Measurements from ENCODE around the gene LMF2.
A peak's percentile ranks its signal among the peaks of the same experiment; 100 is the strongest.

The LMF2 gene

DNA sequence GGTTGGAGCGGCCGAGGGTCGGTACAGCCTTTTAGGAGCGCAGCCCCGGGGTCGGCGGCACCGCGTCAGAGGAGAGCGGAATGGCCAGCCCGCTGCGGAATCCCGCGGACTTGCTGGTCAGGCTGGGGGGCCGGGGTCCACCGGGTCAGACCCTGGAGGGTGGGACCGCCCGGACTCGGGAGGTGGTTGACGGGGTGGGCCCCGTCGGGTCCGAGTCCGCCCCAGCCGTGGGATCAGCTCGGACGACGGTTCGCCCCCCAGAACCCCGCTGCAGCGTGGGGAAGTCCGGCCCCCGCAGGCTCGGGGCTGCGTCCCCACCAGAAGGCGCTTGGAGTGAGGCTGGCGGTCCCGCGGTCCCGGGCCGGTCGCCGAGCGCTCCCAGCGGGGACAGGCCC is 26.5 kb downstream of the LMF2 start:
- DNase-seq: no peak

DNA sequence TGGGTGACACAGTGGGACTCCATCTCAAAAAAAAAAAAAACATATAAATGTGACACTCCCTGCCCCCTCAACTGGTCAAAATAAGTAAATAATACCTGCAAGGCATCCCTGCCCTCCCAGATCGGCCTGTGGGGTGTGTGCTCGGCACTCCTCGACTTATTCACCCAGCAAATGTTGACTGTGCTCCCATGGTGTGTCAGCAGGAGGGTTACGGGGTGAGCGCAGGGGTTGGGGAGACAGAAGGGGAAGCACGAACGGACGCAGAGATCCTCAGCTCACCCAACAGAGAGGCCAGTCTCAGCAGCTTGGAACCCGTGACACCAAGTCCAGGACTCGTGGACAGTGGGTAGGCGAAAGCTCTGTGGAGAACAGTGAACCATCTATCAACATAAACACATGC is 27.8 kb downstream of the LMF2 start:
- DNase-seq: no peak

DNA sequence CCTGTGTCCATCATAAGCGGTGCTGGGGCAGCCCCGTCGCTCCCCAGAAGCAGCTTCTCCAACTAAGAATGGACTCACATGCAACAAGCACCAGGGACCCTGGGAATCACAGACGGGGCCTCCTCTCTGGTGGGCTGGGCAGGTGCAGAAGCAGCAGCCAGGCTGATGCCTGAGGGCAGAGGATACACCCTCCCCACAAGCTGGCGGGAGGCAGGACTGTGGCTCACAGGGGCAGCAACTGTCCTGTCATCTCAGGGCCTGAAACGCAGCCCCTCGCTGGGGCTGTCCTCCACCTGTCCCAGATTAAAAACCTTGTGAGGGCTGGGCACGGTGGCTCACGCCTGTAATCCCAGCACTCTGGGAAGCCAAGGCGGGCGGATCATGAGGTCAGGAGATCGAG is 29.6 kb downstream of the LMF2 start:
- DNase-seq: no peak

DNA sequence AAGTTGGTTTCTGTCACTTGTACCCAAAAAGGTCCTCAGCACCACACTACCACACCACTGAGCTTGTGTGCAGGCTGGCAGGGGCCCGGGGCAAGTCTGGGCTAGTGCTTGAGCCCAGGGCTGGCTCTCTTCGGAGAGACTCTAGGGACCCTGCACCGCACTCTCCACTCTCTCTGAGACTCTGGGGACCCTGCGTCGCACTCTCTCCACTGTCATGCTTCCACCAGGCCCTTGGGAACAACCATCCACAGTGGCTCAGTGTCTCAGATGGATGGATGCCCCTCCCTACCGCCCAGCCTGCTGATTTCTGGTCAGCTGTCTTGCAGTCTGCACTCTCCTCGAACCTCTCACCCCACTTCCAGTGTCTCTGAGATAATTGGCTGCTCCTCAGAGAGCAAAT is 30.6 kb downstream of the LMF2 start:
- no peak for DNase-seq

DNA sequence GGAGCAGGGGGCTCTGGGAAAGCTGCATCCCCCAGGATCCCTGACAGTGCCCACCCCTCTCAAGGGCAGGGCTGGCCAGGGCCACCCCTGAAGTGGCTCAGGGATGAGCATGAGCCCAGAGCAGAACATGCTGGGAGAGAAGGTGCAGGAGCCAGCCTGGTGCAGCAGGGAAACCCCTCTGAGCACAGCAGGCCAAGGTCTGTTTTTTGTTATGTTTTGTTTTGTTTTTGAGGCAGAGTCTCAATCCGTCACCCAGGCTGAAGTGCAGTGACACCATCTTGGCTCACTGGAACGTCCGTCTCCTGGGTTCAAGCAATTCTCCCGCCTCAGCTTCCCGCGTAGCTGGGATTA is 31.9 kb downstream of the LMF2 start:
- no peak for DNase-seq

DNA sequence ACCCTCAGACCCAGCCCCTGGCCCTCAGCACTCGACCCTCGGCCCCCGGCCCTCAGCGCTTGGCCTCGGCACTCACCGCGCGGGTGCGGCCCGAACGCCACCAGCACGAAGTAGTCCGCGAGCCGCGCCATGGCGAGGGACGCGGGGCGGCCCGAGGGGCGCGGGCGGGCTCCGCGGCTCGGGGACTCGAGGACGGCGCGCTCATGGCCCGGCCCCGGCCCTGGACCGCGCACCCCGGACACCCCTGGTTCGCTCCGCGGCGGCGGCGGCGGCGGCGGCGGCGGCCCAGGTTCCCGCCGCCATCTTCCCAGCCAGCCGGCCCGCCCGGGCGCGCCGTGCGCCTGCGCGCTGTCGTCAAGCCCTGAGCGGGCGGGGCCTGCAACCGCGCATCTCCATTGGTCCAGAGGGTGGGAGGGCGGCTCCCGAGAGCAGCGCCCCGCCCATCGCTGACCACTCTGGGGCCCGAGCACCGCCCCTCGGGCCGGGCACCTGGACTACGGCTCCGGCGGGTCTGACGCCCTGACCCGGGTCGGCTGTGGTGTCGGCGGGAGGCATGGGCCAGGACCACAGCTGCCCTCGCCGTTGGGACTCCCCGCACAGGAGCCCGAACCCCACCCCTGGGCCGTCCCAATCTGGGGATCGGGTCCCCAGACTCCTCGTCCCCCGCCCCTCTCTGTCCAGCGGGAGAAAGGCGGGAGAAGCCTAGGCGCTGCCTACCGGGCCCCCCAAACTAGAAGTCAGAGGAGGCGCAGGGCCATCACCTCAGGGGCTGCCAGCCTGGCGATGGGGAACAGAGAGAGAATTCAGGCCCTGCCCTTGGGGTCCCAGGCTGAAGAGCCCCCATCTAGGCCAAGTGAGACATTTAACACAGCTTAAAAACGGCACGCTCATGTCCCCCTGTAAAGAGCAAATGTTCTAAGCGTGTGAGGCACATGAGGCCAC is 32.5 kb downstream of the LMF2 start, which contains the start of gene SBF1:
Gene SBF1, minus strand, starts transcription at position 326 of the 942 bp plus-strand sequence. Its CDS starts 195 bp downstream, at position 131.
- DNase-seq: peak; percentile 77

DNA sequence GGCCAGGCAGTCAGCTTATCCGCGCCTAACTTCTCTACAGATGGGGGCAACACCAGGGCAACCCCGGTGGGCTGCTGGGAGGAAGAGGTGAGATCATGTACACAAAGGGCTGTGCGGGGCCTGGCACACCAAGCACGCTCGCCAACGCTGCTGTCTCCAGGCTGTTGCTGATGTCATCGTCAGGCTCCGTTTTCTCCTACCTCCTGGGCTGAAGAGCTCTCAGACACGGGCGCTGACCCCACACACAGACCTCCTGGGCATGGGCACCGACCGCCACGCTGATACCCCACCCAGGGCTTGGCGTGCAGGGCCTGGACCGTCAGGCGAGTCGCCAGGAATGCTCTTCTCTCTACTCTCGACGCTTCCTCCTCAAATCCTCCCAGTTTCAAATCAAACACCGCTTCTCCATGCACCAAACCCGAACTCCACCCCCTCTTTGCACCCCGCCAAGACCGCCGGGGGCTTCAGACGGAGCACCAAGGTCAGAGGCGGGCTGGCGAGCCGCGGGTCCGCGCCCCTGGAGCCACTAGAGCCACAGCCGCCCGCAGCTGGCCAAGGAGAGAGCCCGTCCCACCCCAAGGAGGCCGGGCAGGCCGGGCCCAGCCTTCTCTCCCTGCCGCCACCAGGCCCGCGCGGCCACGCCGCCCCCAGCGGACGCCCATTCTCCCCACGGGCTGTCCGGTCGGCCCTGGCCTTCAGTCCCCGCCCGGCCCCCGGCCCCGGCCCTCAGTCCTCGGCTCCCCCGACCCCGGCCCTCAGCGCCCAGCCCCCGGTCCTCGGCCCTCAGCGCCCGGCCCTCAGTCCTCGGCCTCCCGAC is 33.4 kb downstream of the LMF2 start:
- no peak for DNase-seq

DNA sequence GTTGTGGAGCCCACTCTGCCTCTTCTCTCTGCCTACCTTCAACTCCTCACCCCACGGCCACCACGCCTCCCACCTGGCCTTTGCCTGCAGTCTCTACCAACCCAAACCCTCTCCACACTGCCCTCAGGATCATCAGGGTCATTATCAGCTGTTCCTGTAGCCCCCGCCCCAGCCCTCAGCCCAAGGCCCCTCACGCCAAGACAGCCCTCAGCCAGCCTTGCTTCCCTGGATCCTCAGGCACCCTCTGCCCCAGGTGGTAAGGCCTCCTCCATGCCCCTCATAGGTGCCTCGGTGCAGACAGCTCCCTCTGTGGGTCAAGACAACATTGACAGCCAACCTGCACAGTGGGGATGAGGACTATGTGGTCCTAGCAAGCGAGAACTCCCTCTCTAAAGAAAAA is 34.4 kb downstream of the LMF2 start:
- DNase-seq: no peak

DNA sequence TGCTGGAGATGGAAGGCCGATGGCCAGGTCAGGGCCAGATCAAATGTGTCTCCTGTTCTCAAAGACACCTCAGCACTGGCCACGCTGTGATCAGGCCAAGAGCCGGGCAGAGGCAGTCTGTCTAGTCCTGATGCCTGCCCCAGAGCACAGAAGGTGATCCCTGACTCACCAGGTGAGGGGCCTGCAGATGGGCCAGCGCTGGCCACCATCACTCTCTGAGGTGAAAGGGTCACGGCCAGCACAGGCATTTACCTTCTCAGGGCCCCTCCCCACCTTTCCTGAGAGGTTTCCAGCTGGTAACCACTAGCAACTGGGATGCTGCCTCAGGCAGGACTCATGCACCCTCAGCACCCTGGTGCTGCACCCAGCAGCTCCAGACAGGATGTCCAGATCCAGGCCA is 35.5 kb downstream of the LMF2 start:
- no peak for DNase-seq

DNA sequence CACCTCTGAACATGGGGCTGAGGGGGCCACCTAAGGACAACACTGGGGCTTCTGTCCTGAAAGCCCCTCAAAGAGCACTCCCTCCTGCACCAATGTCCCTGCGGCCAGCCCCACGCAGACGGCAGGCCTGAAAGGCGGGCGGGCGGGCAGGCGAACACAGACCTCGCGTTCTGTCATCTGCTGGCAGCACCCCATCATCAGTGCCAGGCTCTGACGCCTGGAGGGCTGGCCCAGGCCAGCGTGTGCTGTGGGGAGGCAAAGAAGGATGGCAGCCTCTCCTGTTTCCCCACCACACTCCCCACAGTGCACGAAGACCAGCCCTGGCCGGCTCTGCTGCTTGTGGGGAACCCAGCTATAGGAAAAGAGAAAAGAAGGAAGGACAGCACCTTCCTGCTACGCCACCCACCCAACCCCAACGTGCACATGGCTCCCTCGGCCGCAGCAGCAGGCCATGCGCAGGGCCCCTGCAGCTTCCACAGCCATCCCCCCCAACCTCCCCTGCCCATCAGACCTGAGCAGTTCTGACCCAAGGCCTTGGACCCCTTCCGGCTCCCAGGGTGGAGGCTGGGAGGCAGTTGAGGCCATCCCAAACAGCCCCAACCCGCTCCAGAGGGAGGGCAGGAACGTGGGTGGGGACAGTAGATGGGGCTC is 36.2 kb downstream of the LMF2 start:
- no peak for DNase-seq

DNA sequence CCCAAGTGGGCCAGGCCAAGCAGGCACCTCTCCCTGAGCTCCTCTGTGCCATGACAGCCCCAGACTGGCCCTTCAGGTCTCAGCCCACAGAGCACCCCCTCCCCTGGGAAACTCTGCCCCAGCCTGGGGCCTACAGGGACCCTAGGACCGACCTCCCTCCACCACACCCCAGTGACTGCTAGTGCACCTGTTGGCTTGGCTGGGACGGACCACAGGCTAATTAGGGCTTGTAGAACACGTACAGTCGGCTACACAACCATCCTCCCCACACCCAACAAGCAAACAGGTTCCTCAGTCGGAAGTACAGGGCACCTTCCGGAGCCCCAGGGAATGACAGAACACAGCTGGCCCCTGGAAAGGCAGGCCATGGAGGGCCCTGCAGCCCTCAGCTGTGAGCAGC is 37.0 kb downstream of the LMF2 start:
- DNase-seq: no peak

DNA sequence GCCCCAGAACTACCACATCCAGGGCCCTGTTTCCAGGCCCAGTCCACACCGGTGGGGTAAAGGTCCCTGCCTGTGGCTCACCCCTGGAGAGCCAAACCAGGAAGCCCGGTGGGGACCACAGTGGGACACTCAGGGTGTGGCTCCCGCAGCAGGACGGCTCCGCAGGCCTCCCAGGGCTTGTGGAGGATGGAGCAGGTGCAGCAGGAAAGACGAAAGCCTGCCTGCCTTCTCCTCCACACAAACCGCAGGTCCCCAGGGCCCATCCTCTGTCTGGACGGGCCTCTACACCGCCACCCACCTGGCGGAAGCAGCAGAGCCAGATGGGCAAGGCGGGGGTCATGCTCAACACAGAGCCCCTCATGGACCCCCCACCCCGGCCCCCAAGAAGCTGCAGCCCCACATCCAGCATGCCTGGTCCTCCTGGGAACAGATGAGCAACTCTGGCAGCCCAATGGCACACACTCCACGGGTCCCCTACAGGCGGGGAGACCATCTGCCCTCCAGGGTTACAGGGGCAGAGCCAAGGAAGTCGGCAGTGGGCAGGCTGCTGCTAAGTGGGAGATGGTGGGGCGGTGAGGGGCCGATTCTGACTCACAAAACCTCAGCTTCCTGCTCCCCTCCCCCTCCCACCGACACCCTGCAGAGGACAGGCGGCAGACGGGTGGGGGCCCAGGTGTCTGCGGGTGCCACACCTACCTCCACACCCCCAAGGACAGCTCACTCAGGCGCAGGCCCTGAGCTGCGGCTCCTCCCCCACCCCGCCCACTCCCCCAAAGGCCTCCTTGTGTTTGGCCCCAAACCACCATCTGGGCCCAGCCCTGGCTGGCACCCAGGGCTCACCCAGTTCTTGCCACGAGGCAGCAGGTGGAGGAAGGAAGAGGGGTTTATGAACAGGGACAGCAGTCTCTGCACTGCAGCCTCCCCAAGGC is 37.9 kb downstream of the LMF2 start:
- no peak for DNase-seq

DNA sequence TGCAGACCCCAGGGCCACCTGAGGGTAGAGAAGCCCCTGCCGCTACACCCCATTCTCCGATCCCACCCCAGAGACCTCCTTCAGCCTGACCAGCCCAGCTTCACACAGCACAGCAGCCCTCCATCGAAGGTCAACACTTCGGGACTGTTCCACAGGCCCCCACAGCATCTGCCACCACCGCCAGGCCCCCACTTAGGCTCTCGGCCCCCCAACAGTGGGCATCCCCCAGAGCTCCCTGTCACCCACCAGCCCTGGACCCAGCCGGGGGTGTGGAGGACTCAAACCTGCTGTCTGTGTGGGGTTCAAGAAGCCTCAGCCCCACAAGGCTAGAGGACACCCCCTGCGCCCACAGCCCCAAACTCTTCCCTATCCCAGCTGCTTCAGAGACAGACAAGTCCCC is 38.9 kb downstream of the LMF2 start:
- no peak for DNase-seq

DNA sequence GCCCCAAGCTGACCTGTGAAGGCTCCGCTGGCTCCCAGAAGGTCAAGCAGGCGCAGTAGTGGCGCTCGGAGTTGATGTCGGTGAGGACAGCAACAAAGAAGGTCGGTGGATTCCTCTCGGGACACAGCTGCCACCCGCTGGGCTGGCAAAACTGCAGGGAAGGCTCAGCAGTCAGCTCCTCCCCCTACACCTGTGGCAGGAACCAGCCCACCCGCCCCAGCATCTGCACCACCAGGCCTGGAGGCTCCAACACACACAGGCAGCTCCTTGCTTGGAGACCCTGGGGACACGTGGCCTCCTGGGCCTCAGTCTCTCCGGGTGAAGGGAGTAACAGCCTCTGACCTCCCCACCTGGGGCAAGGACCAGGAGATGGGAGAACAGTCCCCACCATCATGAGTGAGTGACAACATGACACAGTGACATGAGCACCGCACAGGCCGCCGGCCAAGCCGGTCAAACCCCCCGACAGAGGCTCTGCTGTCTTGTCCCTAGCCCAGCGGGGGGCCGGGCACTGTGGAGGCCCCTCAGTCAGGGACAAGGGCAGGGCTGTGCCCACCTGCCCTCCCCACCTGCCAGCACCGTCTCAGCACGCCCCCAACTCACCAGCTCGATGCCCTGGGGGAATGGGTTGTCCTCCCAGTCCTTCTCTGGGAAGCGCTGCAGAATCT is 39.6 kb downstream of the LMF2 start:
- DNase-seq: no peak

DNA sequence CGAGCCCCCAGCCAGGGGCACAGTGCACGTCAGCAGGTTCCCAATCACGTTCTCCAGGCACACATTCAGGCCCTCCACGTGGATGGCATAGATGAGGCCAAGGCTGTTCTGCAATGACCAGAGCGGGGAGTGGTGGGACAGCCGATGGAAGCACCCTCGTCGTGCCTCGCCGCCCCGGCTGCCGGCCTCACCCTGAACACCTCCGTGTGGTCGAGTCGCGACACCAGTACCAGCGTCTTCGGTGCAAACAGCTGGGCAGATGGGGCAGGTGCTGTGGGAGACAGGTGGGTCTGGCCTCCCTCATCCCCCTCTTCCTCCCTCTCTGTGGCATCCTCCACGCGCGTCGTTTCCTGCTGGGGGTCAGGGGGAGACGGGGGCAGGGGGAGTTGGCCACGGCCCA is 40.2 kb downstream of the LMF2 start:
- no peak for DNase-seq

DNA sequence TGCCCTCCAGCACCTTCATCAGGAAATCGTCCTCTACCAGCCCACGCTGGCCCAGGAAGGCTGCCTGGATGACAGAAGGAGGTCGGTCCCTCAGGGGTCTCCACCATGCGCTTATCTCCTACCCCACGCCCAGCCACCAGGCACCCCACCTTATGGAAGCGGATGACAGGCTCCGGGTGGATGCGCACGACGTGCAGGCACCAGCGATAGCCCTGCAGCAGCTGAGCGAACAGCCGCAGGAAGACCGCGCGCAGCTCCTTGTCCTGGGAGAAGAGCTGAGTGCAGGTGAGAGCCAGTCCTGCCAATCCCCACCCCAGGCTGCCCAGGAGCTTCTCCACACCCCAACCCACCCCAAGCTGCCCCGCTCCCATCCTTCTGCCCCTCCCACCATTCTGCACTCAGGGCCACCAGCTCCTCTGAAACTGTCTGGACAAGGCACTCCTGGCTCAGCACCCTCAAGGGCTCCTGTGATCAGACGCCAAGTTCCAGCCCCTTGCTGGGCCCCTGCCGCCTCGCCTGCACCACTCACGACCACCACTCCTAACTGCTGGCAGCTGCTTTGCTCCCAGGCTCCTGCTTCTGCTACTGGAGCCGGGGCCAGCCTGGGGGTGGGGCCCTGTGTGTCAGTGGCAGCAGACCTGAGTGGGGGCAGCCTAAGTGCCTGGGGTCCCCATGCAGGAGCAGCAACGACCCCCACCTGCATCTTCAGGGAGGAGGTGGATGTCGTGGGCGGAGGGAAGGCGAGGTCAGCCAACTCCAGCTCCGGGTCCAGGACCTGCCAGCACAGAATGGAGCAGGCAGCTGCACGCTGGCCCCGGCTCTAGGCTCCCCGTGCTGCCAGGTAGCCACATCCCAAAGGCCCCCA is 42.2 kb downstream of the LMF2 start:
- no peak for DNase-seq

DNA sequence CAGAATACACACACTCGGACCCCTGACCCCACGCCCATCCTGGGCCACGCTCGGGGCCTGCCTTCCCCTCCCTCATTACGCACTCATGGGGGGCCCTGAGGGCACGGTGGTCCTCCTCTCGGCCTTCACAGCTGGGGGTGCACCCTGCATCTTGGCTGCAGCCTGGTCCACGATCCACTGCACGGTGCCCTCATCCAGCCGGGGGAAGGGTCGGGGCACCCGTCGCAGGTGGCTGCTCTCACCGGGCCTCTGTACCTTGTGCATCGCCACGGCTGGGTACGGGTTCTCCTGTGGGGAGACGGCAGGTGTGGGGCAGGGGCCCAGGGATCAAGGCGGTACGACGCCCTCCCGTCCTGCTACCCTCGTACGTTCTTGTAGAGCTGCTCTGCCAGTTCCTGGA is 43.1 kb downstream of the LMF2 start:
- no peak for DNase-seq

DNA sequence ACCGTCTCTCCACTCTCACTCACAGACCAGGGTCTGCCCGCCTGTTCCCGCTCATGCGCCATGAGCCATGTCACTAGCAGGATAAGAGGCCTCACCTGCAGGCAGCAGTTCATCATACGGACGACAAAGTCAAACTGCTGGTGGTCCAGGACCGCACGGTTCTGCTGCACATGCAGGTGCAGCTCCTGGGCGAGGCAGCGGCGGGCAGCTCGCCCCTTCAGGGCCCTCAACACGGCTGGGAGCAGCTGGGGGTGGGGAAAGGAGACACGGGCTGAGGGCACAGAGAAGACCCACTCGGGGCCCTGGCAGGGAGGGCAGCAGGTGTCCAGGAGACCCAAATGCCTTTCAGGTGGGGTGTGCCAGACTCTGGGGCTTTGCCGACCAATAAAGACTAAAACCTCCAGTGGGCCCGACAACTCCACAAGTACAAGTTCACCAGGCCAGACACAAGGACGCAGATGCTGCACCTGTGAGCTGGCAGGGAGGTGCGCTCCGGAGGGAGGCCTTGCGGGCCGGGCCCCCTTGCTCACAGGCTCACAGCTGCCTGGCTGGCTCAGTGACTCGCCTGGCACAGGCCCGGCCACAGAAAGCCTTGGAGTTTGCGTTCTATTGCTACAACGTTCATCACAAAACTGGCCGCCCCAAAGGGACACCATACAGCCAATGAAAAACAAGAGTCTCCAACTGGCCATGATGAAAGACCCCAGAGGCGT is 44.2 kb downstream of the LMF2 start:
- no peak for DNase-seq

DNA sequence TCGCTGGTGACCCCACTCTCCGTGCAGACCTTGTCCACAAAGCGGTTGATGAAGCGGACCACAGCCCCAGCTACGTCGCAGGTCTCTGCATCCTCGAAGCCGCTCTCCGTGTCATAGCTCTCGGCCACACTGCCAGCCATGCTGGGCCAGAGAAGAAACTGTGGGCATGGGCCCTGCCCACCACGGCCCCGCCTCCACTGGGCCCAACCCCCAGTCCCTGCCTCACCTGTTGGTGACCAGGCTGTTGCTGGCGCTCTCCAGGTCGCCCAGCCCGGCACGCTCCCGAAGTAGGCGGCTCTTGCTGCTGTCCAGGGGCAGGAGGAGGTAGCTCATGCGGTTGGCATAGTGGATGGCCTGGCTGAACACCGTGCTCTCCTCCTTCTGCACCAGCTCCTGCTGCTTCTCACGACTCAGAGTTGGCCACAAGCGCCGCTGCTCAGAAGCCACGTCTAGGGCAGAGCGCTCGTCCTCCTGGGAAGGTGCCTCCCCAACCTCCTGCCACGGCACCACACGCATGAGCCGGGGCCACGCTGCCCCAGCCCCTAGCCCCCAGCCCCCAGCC is 45.4 kb downstream of the LMF2 start:
- no peak for DNase-seq

DNA sequence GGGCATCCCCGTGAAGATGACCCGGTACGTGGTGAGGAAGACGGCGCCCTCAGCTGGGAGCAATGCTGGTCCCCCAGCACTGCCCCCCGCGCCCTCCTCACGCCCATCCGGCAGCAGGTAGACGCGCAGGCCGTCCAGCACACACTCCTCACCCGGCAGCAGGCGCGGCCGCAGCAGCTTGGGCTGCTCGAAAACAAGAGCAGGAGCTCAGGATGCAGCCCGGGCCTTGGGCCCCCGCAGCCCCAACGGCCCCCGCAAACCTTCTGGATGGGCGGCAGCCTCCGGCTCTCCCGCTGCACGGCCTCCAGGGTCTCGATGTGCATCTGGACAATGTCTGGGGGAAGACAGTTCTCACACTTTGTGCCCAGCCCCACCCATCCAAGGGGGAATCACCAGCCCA is 46.0 kb downstream of the LMF2 start:
- DNase-seq: no peak

All from NCI-H748 treated with DMSO at 0.1 percent for 48 hours (cell line).